ENCODE measurements around the gene NFATC2IP.

NFATC2IP gene

DNA sequence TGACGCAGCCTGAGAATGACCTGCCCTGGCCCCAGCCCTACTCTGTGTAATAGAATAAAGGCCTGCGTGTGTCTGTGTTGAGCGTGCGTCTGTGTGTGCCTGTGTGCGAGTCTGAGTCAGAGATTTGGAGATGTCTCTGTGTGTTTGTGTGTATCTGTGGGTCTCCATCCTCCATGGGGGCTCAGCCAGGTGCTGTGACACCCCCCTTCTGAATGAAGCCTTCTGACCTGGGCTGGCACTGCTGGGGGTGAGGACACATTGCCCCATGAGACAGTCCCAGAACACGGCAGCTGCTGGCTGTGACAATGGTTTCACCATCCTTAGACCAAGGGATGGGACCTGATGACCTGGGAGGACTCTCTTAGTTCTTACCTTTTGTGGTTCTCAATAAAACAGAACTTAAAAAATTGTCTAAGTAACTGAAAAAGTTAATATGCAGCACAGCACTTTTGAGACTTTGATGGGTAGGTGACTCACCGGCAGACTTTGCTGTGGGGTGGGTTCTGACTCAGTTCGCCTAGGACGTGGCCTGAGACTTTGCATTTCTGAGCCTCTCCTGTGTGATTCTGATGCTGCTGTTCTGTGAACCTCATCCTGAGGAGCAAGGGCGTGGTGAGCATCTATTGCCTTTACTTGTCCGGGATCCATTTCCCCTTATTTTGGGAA is 39.8 kb downstream of the NFATC2IP start:
- TF ChIP-seq RAD21 (IDR thresholded peaks at IDR 0.05; ENCODE audit: low read depth) (no peak), EGR1 (IDR thresholded peaks at IDR 0.05) (no peak), EP300 (IDR thresholded peaks at IDR 0.05; ENCODE audit: borderline replicate concordance) (no peak), CREB1 (IDR thresholded peaks at IDR 0.05; ENCODE audit: low read depth) (no peak), TAF1 (IDR thresholded peaks at IDR 0.05; ENCODE audit: low read depth) (no peak), YY1 (IDR thresholded peaks at IDR 0.05; ENCODE audit: low read depth) (no peak), TCF12 (IDR thresholded peaks at IDR 0.05; ENCODE audit: low read depth) (no peak), ZBTB7A (IDR thresholded peaks at IDR 0.05; ENCODE audit: low read depth) (no peak), FOXM1 (IDR thresholded peaks at IDR 0.05; ENCODE audit: borderline replicate concordance, low read depth) (no peak), CEBPB (IDR thresholded peaks at IDR 0.05) (no peak), TEAD4 (IDR thresholded peaks at IDR 0.05) (no peak), NFIC (IDR thresholded peaks at IDR 0.05) (no peak)
- TF ChIP-seq, protein P1, sequence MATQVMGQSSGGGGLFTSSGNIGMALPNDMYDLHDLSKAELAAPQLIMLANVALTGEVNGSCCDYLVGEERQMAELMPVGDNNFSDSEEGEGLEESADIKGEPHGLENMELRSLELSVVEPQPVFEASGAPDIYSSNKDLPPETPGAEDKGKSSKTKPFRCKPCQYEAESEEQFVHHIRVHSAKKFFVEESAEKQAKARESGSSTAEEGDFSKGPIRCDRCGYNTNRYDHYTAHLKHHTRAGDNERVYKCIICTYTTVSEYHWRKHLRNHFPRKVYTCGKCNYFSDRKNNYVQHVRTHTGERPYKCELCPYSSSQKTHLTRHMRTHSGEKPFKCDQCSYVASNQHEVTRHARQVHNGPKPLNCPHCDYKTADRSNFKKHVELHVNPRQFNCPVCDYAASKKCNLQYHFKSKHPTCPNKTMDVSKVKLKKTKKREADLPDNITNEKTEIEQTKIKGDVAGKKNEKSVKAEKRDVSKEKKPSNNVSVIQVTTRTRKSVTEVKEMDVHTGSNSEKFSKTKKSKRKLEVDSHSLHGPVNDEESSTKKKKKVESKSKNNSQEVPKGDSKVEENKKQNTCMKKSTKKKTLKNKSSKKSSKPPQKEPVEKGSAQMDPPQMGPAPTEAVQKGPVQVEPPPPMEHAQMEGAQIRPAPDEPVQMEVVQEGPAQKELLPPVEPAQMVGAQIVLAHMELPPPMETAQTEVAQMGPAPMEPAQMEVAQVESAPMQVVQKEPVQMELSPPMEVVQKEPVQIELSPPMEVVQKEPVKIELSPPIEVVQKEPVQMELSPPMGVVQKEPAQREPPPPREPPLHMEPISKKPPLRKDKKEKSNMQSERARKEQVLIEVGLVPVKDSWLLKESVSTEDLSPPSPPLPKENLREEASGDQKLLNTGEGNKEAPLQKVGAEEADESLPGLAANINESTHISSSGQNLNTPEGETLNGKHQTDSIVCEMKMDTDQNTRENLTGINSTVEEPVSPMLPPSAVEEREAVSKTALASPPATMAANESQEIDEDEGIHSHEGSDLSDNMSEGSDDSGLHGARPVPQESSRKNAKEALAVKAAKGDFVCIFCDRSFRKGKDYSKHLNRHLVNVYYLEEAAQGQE (IDR thresholded peaks at IDR 0.05; ENCODE audit: low read depth), result no peak
- TF ChIP-seq, protein P2, sequence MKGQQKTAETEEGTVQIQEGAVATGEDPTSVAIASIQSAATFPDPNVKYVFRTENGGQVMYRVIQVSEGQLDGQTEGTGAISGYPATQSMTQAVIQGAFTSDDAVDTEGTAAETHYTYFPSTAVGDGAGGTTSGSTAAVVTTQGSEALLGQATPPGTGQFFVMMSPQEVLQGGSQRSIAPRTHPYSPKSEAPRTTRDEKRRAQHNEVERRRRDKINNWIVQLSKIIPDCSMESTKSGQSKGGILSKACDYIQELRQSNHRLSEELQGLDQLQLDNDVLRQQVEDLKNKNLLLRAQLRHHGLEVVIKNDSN (IDR thresholded peaks at IDR 0.05), result no peak
- TF ChIP-seq, protein P3, sequence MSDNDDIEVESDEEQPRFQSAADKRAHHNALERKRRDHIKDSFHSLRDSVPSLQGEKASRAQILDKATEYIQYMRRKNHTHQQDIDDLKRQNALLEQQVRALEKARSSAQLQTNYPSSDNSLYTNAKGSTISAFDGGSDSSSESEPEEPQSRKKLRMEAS (IDR thresholded peaks at IDR 0.05), result no peak

DNA sequence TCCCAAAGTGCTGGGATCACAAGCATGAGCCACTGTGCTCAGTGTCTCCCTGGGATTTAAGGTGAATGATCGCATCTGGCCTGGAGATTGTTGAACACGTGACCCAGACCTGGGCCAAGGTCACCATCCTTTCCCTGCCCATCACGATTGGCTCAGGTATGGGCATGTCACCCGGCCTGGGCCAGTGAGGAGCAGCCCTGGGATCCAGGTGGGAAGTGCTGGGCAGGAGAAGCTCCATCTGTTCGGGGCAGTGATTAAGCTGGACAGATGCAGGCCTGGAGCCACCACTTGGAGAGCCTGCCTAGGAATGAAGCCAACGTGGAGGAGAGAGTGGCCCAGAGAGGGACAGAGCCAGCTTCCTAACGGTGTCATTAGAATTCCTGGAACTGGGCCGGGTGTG is 41.0 kb downstream of the NFATC2IP start:
- TF ChIP-seq, protein P1 (IDR thresholded peaks at IDR 0.05; ENCODE audit: low read depth), result no peak
- TF ChIP-seq, protein P3 (IDR thresholded peaks at IDR 0.05), result no peak
- TF ChIP-seq EGR1 (IDR thresholded peaks at IDR 0.05) (no peak), CREB1 (IDR thresholded peaks at IDR 0.05; ENCODE audit: low read depth) (no peak), ZBTB7A (IDR thresholded peaks at IDR 0.05; ENCODE audit: low read depth) (no peak), RAD21 (IDR thresholded peaks at IDR 0.05; ENCODE audit: low read depth) (no peak), NFIC (IDR thresholded peaks at IDR 0.05) (no peak), YY1 (IDR thresholded peaks at IDR 0.05; ENCODE audit: low read depth) (no peak), TCF12 (IDR thresholded peaks at IDR 0.05; ENCODE audit: low read depth) (no peak)
- TF ChIP-seq, protein P2 (IDR thresholded peaks at IDR 0.05), result no peak

DNA sequence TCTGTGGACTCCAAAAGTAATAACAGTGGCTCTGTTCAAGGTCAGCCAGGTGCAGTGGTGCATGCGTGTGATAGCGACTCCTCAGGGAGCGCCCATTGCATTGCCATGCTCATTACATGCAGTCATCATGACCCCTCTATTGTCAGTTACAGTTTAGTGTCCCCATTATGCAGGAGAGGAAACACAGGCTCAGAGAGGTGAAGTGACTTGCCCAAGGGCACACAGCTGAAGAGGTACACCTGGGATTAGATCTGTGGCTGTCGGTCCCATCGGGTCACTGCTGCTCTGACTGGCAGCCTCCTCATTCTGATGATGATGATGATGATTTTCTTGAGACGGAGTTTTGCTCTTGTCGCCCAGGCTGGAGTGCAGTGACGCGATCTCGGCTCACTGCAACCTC is 41.8 kb downstream of the NFATC2IP start:
- TF ChIP-seq TEAD4 (IDR thresholded peaks at IDR 0.05) (no peak), CREB1 (IDR thresholded peaks at IDR 0.05; ENCODE audit: low read depth) (no peak), CEBPB (IDR thresholded peaks at IDR 0.05) (no peak), EGR1 (IDR thresholded peaks at IDR 0.05) (no peak), TAF1 (IDR thresholded peaks at IDR 0.05; ENCODE audit: low read depth) (no peak), RAD21 (IDR thresholded peaks at IDR 0.05; ENCODE audit: low read depth) (no peak), FOXM1 (IDR thresholded peaks at IDR 0.05; ENCODE audit: borderline replicate concordance, low read depth) (no peak), YY1 (IDR thresholded peaks at IDR 0.05; ENCODE audit: low read depth) (no peak), EP300 (IDR thresholded peaks at IDR 0.05; ENCODE audit: borderline replicate concordance) (no peak), TCF12 (IDR thresholded peaks at IDR 0.05; ENCODE audit: low read depth) (no peak)
- TF ChIP-seq, protein P1 (IDR thresholded peaks at IDR 0.05; ENCODE audit: low read depth), result no peak
- TF ChIP-seq, protein P2 (IDR thresholded peaks at IDR 0.05), result no peak
- TF ChIP-seq, protein P3 (IDR thresholded peaks at IDR 0.05), result no peak
